ENCODE data around the gene KIF2C. TPM values are rescaled to one million over a fixed set of nuclear protein-coding genes. Genes with fewer than 3 reads are reported as not detected.
"Not testable (repeated sequence)": the region's sequence is repeated elsewhere in the genome, so short reads cannot be mapped to it uniquely, and the experiment has no call there.

Gene KIF2C
- total RNA-seq, result 0.87 TPM
- long read RNA-seq, partial matches to known transcripts, result 0 of 3 reads
- long read RNA-seq, other reads (novel, unspliced or antisense), result 1 of 3 reads

GRCh38 chr1:44739307-44740178 is at the start of gene KIF2C:
TSS of gene KIF2C (plus strand) at chr1:44739837. CDS start at chr1:44739933, 96 bp downstream.
- ATAC-seq (peak; percentile 100), DNase-seq (ENCODE audit: missing footprints) (peak; percentile 97)
- intact Hi-C loops (cut with DNase I), result loop anchor here (2.0 kb wide), 1 partner anchor 35 kb away; the partner anchor contains the start of gene RPS8

GRCh38 chr1:44693159-44693558 is 46.5 kb upstream of the KIF2C start:
- intact Hi-C loops (cut with DNase I), result no loop called here
- no peak for DNase-seq (ENCODE audit: missing footprints)
- ATAC-seq, result no peak

- intact Hi-C loops (cut with DNase I), result no loop called here
- no peak for DNase-seq (ENCODE audit: missing footprints)
- no peak for ATAC-seq
Measured at GRCh38 chr1:44693900-44694299, 45.7 kb upstream of the KIF2C start.

- DNase-seq (ENCODE audit: missing footprints) (no peak), ATAC-seq (no peak)
- intact Hi-C loops (cut with DNase I), result no loop called here
Measured at GRCh38 chr1:44694863-44695478, 44.7 kb upstream of the KIF2C start.

- ATAC-seq, result no peak
- intact Hi-C loops (cut with DNase I), result no loop called here
- DNase-seq (ENCODE audit: missing footprints), result no peak
Measured at GRCh38 chr1:44695671-44696070, 44.0 kb upstream of the KIF2C start.

GRCh38 chr1:44696101-44696500 is 43.5 kb upstream of the KIF2C start:
- no peak for ATAC-seq
- intact Hi-C loops (cut with DNase I), result no loop called here
- no peak for DNase-seq (ENCODE audit: missing footprints)

GRCh38 chr1:44696789-44697345 is 42.8 kb upstream of the KIF2C start:
- DNase-seq (ENCODE audit: missing footprints), result no peak
- intact Hi-C loops (cut with DNase I), result no loop called here
- ATAC-seq, result peak; percentile 57

- ATAC-seq, result no peak
- intact Hi-C loops (cut with DNase I), result no loop called here
- no peak for DNase-seq (ENCODE audit: missing footprints)
Measured at GRCh38 chr1:44698138-44698537, 41.5 kb upstream of the KIF2C start.

GRCh38 chr1:44699375-44699774 is 40.3 kb upstream of the KIF2C start:
- intact Hi-C loops (cut with DNase I); ATAC-seq; DNase-seq (ENCODE audit: missing footprints): not testable (repeated sequence)

- DNase-seq (ENCODE audit: missing footprints) (no peak), ATAC-seq (no peak)
- intact Hi-C loops (cut with DNase I), result no loop called here
Measured at GRCh38 chr1:44700573-44700972, 39.1 kb upstream of the KIF2C start.

- ATAC-seq (no peak), DNase-seq (ENCODE audit: missing footprints) (no peak)
- intact Hi-C loops (cut with DNase I), result no loop called here
Measured at GRCh38 chr1:44701141-44701573, 38.5 kb upstream of the KIF2C start.

GRCh38 chr1:44705470-44705869 is 34.2 kb upstream of the KIF2C start:
- DNase-seq (ENCODE audit: missing footprints), result no peak
- intact Hi-C loops (cut with DNase I), result no loop called here
- no peak for ATAC-seq

GRCh38 chr1:44705938-44706337 is 33.7 kb upstream of the KIF2C start:
- intact Hi-C loops (cut with DNase I), result no loop called here
- DNase-seq (ENCODE audit: missing footprints) (no peak), ATAC-seq (no peak)

GRCh38 chr1:44707112-44707881 is 32.3 kb upstream of the KIF2C start:
- no peak for ATAC-seq
- DNase-seq (ENCODE audit: missing footprints), result no peak
- intact Hi-C loops (cut with DNase I), result no loop called here

- peak; percentile 40 for ATAC-seq
- DNase-seq (ENCODE audit: missing footprints), result no peak
- intact Hi-C loops (cut with DNase I), result no loop called here
Measured at GRCh38 chr1:44707959-44708831, 31.4 kb upstream of the KIF2C start.

- DNase-seq (ENCODE audit: missing footprints) (no peak), ATAC-seq (no peak)
- intact Hi-C loops (cut with DNase I), result no loop called here
Measured at GRCh38 chr1:44713321-44713781, 26.3 kb upstream of the KIF2C start.

- ATAC-seq, result no peak
- DNase-seq (ENCODE audit: missing footprints), result no peak
- intact Hi-C loops (cut with DNase I), result no loop called here
Measured at GRCh38 chr1:44714532-44714931, 25.1 kb upstream of the KIF2C start.
